Measurements from ENCODE around the gene EVL.

Gene EVL

GRCh38 chr14:100096656-100097055 lies 31.4 kb downstream of the EVL start:
- no peak for TF ChIP-seq ZNF274 (IDR thresholded peaks at IDR 0.05; ENCODE audit: low read depth, low read length)
- H3K4me3 ChIP-seq (ENCODE audit: low read length): no peak overlapping the region

- TF ChIP-seq ZNF274 (IDR thresholded peaks at IDR 0.05; ENCODE audit: low read depth, low read length): no peak
These were observed 32.9 kb downstream of the EVL start for GRCh38 chr14:100098171-100098570.

GRCh38 chr14:100100032-100100703 lies 34.9 kb downstream of the EVL start:
- no peak for TF ChIP-seq ZNF274 (IDR thresholded peaks at IDR 0.05; ENCODE audit: low read depth, low read length)
- H3K4me3 ChIP-seq (ENCODE audit: low read length): no peak overlapping the region

More at GRCh38 chr14:100098171-100098570, 32.9 kb downstream of the EVL start:
- H3K4me3 ChIP-seq (ENCODE audit: low read length): no peak overlapping the region

- no peak for TF ChIP-seq ZNF274 (IDR thresholded peaks at IDR 0.05; ENCODE audit: low read depth, low read length)
- H3K4me3 ChIP-seq (ENCODE audit: low read length): no peak overlapping the region
These were observed 37.0 kb downstream of the EVL start for GRCh38 chr14:100102156-100102785.

- H3K4me3 ChIP-seq (ENCODE audit: low read length): no peak overlapping the region
- no peak for TF ChIP-seq ZNF274 (IDR thresholded peaks at IDR 0.05; ENCODE audit: low read depth, low read length)
These were observed 38.2 kb downstream of the EVL start for GRCh38 chr14:100103250-100104005.

- no peak overlapping the region for H3K4me3 ChIP-seq (ENCODE audit: low read length)
- no peak for TF ChIP-seq ZNF274 (IDR thresholded peaks at IDR 0.05; ENCODE audit: low read depth, low read length)
These were observed 38.8 kb downstream of the EVL start for GRCh38 chr14:100104006-100104352.

GRCh38 chr14:100104523-100105300 lies 39.5 kb downstream of the EVL start:
- TF ChIP-seq ZNF274 (IDR thresholded peaks at IDR 0.05; ENCODE audit: low read depth, low read length): no peak
- H3K4me3 ChIP-seq (ENCODE audit: low read length): no peak overlapping the region

- H3K4me3 ChIP-seq (ENCODE audit: low read length): no peak overlapping the region
- TF ChIP-seq ZNF274 (IDR thresholded peaks at IDR 0.05; ENCODE audit: low read depth, low read length): no peak
These were observed 40.3 kb downstream of the EVL start for GRCh38 chr14:100105357-100106169.

GRCh38 chr14:100106250-100107112 lies 41.3 kb downstream of the EVL start:
- no peak for TF ChIP-seq ZNF274 (IDR thresholded peaks at IDR 0.05; ENCODE audit: low read depth, low read length)
- H3K4me3 ChIP-seq (ENCODE audit: low read length): no peak overlapping the region

GRCh38 chr14:100107236-100107635 lies 42.0 kb downstream of the EVL start:
- H3K4me3 ChIP-seq (ENCODE audit: low read length): no peak overlapping the region
- TF ChIP-seq ZNF274 (IDR thresholded peaks at IDR 0.05; ENCODE audit: low read depth, low read length): no peak

GRCh38 chr14:100108042-100108825 lies 43.0 kb downstream of the EVL start:
- no peak overlapping the region for H3K4me3 ChIP-seq (ENCODE audit: low read length)
- TF ChIP-seq ZNF274 (IDR thresholded peaks at IDR 0.05; ENCODE audit: low read depth, low read length): no peak
